Measurements from ENCODE around the gene ZBTB16. TPM values are rescaled to one million over a fixed set of nuclear protein-coding genes. Genes with fewer than 3 reads are reported as not detected.

Gene ZBTB16
- total RNA-seq, 1 donor from 2014 or later = not detected

GRCh38 chr11:114208377-114208776 is 148.9 kb downstream of the ZBTB16 start:
- Mint-ChIP-seq H3K27ac (no peak overlapping the region), H3K4me1 (peaks cover 22% of the 10 kb centered on the region), H3K36me3 (no peaks in the 10 kb centered on the region), H3K9me3 (no peaks in the 10 kb centered on the region), H3K4me3 (no peak overlapping the region), H3K27me3 (ENCODE audit: low read depth) (peaks cover 44% of the 10 kb centered on the region)
- no peak for TF ChIP-seq CTCF (IDR thresholded peaks at IDR 0.05; ENCODE audit: unreplicated experiment)
- DNase-seq (ENCODE audit: low spot score in 2 of 2, unreplicated experiment in 2 of 2) = no peak

- DNase-seq (ENCODE audit: low spot score in 2 of 2, unreplicated experiment in 2 of 2) = no peak
- no peak overlapping the region for H3K4me3 Mint-ChIP-seq
- peaks cover 22% of the 10 kb centered on the region for H3K4me1 Mint-ChIP-seq
- TF ChIP-seq CTCF (IDR thresholded peaks at IDR 0.05; ENCODE audit: unreplicated experiment) = no peak
- H3K9me3 Mint-ChIP-seq = no peaks in the 10 kb centered on the region
- no peaks in the 10 kb centered on the region for H3K36me3 Mint-ChIP-seq
- no peak overlapping the region for H3K27ac Mint-ChIP-seq
- H3K27me3 Mint-ChIP-seq (ENCODE audit: low read depth) = peaks cover 41% of the 10 kb centered on the region
Observed at GRCh38 chr11:114209343-114209742, 149.8 kb downstream of the ZBTB16 start.

- Mint-ChIP-seq H3K4me3 (no peak overlapping the region), H3K36me3 (no peaks in the 10 kb centered on the region), H3K4me1 (peaks cover 22% of the 10 kb centered on the region), H3K9me3 (no peaks in the 10 kb centered on the region), H3K27ac (no peak overlapping the region), H3K27me3 (ENCODE audit: low read depth) (peaks cover 38% of the 10 kb centered on the region)
- no peak for DNase-seq (ENCODE audit: low spot score in 2 of 2, unreplicated experiment in 2 of 2)
- no peak for TF ChIP-seq CTCF (IDR thresholded peaks at IDR 0.05; ENCODE audit: unreplicated experiment)
Observed at GRCh38 chr11:114209904-114210303, 150.4 kb downstream of the ZBTB16 start.

GRCh38 chr11:114211444-114212121 is 152.1 kb downstream of the ZBTB16 start:
- no peak overlapping the region for H3K4me3 Mint-ChIP-seq
- no peak for DNase-seq (ENCODE audit: low spot score in 2 of 2, unreplicated experiment in 2 of 2)
- H3K9me3 Mint-ChIP-seq = no peaks in the 10 kb centered on the region
- no peaks in the 10 kb centered on the region for H3K36me3 Mint-ChIP-seq
- peaks cover 25% of the 10 kb centered on the region for H3K4me1 Mint-ChIP-seq
- TF ChIP-seq CTCF (IDR thresholded peaks at IDR 0.05; ENCODE audit: unreplicated experiment) = no peak
- no peak overlapping the region for H3K27ac Mint-ChIP-seq
- peaks cover 38% of the 10 kb centered on the region for H3K27me3 Mint-ChIP-seq (ENCODE audit: low read depth)

- H3K36me3 Mint-ChIP-seq = no peaks in the 10 kb centered on the region
- peaks cover 44% of the 10 kb centered on the region for H3K27me3 Mint-ChIP-seq (ENCODE audit: low read depth)
- no peak for TF ChIP-seq CTCF (IDR thresholded peaks at IDR 0.05; ENCODE audit: unreplicated experiment)
- H3K4me3 Mint-ChIP-seq = no peak overlapping the region
- H3K9me3 Mint-ChIP-seq = no peaks in the 10 kb centered on the region
- H3K4me1 Mint-ChIP-seq = peaks cover 25% of the 10 kb centered on the region
- H3K27ac Mint-ChIP-seq = no peak overlapping the region
- no peak for DNase-seq (ENCODE audit: low spot score in 2 of 2, unreplicated experiment in 2 of 2)
Observed at GRCh38 chr11:114213622-114214021, 154.1 kb downstream of the ZBTB16 start.

Data from mesothelial cell of epicardium (in vitro differentiated cells).